HCT116 (cell line): ENCODE results near the gene IQCH. TPM values are rescaled to one million over a fixed set of nuclear protein-coding genes. Genes with fewer than 3 reads are reported as not detected.

Experiments
- ATAC-seq: fragments of 200-7000 bp; cut with Tn5 transposase; 2 replicates; pipeline ENCODE4 v1.9.1; 2020; ENCODE audit warnings: mild to moderate bottlenecking, moderate library complexity
- BruUV-seq: library from RNA; stranded (reverse); fragments of 400-500 nt; replicated peaks from 2 replicates; lab custom pipeline; 2021; lab: Mats Ljungman, UMichigan
- CTCF ChIA-PET: fragments of 300-600 bp; sonication (Branson Sonifier 250); formaldehyde crosslinking; loops from one replicate; lab custom pipeline; 2021; ENCODE audit warnings: antibody characterized with exemption; lab: Charles Lee
- POLR2A ChIA-PET: fragments of 300-600, 350-600 bp; sonication (Branson Sonifier 250); formaldehyde crosslinking; loops from one replicate; lab custom pipeline; 2021; ENCODE audit warnings: antibody characterized with exemption; lab: Charles Lee
- RAD21 ChIA-PET, 2 experiments: fragments of 300-600 bp; sonication (Branson Sonifier 250); formaldehyde crosslinking; loops; one replicate each; lab custom pipeline; 2023; ENCODE audit warnings: low total read pairs in 2 of 2; ENCODE audit not compliant: uncharacterized antibody in 2 of 2, unreplicated experiment in 2 of 2, low non-redundant PET in 1 of 2; lab: Charles Lee
- DNase-seq: peaks from one replicate; pipeline ENCODE4 v3.0.0-alpha.2; 2010; ENCODE audit warnings: low read depth, low spot score
- H2AFZ ChIP-seq: fragments of 200-600 bp; shearing (Covaris generic), sonication (generic); 2 replicates; pipeline ENCODE4 v1.6.1; 2017; ENCODE audit warnings: low read depth, mixed run types, mixed read lengths, antibody characterized with exemption, low read length; ENCODE audit not compliant: poor library complexity, severe bottlenecking
- H3K27ac ChIP-seq: 2 replicates; pipeline ENCODE4 v1.5.1; 2012; ENCODE audit warnings: low read depth, low read length
- H3K27me3 ChIP-seq: fragments of 200-600 bp; sonication (generic); 2 replicates; pipeline ENCODE4 v1.6.1; 2016; ENCODE audit warnings: mixed run types, low read length, mixed read lengths; ENCODE audit not compliant: insufficient read depth
- H3K36me3 ChIP-seq, 2 experiments: fragments of 200-500 bp in 1 of 2; fragments of 200-600 bp in 1 of 2; sonication (Bioruptor generic) in 1 of 2; sonication (generic) in 1 of 2; 2 replicates each; pipeline versions ENCODE4 v1.5.1 to v1.6.1; 2014 to 2016; ENCODE audit warnings: low read length in 2 of 2, inconsistent platforms in 1 of 2, mixed read lengths in 1 of 2, mixed run types in 1 of 2; ENCODE audit not compliant: insufficient read depth in 2 of 2, control insufficient read depth in 1 of 2
- H3K4me1 ChIP-seq, 2 experiments: fragments of 200-600 bp in 1 of 2; sonication (generic) in 1 of 2; 2 replicates each; pipeline versions ENCODE4 v1.5.1 to v1.6.1; 2012 to 2017; ENCODE audit warnings: low read length in 2 of 2, inconsistent platforms in 1 of 2, mild to moderate bottlenecking in 1 of 2, mixed read lengths in 1 of 2, mixed run types in 1 of 2, moderate library complexity in 1 of 2; ENCODE audit not compliant: insufficient read depth in 2 of 2, control insufficient read depth in 1 of 2
- H3K4me2 ChIP-seq: fragments of 200-600 bp; sonication (generic); 2 replicates; pipeline ENCODE4 v1.6.1; 2017; ENCODE audit warnings: mixed run types, low read length, mixed read lengths
- H3K4me3 ChIP-seq, 2 experiments: fragments of 200-600 bp in 1 of 2; sonication (generic) in 1 of 2; replicated peaks in 1 of 2; 2 replicates each; pipeline ENCODE4 v1.5.1; 2011 to 2016; ENCODE audit warnings: low read length in 2 of 2, control low read depth in 1 of 2, low read depth in 1 of 2, mild to moderate bottlenecking in 1 of 2, mixed read lengths in 1 of 2, mixed run types in 1 of 2
- H3K79me2 ChIP-seq: fragments of 200-600 bp; sonication (generic); 2 replicates; pipeline ENCODE4 v1.6.1; 2017; ENCODE audit warnings: mild to moderate bottlenecking, mixed run types, low read length, moderate library complexity, mixed read lengths; ENCODE audit not compliant: insufficient read depth
- H3K9ac ChIP-seq: fragments of 200-600 bp; sonication (generic); 2 replicates; pipeline ENCODE4 v1.6.1; 2016; ENCODE audit warnings: low read length, mixed read lengths
- H3K9me2 ChIP-seq: fragments of 200-600 bp; sonication (generic), shearing (Covaris generic); 2 replicates; pipeline ENCODE4 v1.6.1; 2017; ENCODE audit warnings: mixed run types, mild to moderate bottlenecking, moderate library complexity; ENCODE audit not compliant: insufficient read depth
- H3K9me3 ChIP-seq, 2 experiments: fragments of 200-500 bp in 1 of 2; fragments of 200-600 bp in 1 of 2; sonication (Bioruptor generic) in 1 of 2; sonication (generic) in 1 of 2; 2 replicates each; pipeline ENCODE4 v1.6.1; 2014 to 2017; ENCODE audit warnings: low read length in 2 of 2, mixed read lengths in 2 of 2, inconsistent platforms in 1 of 2, low read depth in 1 of 2, mild to moderate bottlenecking in 1 of 2, mixed run types in 1 of 2, moderate library complexity in 1 of 2; ENCODE audit not compliant: control insufficient read depth in 1 of 2, insufficient read depth in 1 of 2
- H4K20me1 ChIP-seq: fragments of 200-600 bp; sonication (generic), shearing (Covaris generic); 2 replicates; pipeline ENCODE4 v1.6.1; 2017; ENCODE audit warnings: mixed run types, mild to moderate bottlenecking, moderate library complexity; ENCODE audit not compliant: insufficient read depth
- CEBPB ChIP-seq: IDR thresholded peaks from 2 replicates; pipeline ENCODE4 v1.6.1; 2012; ENCODE audit warnings: low read depth
- EGR1 ChIP-seq: IDR thresholded peaks from 2 replicates; pipeline ENCODE4 v1.6.1; 2012; ENCODE audit warnings: low read depth
- EZH2 ChIP-seq: fragments of 200-600 bp; sonication (generic); IDR thresholded peaks from 2 replicates; pipeline ENCODE4 v1.6.1; 2017; ENCODE audit warnings: antibody characterized with exemption, mixed run types
- RAD21 ChIP-seq: IDR thresholded peaks from 2 replicates; pipeline ENCODE4 v1.6.1; 2012; ENCODE audit warnings: low read depth, mild to moderate bottlenecking
- SIN3A ChIP-seq: IDR thresholded peaks from 2 replicates; pipeline ENCODE4 v1.6.1; 2012; ENCODE audit warnings: low read depth
- SP1 ChIP-seq: IDR thresholded peaks from 2 replicates; pipeline ENCODE4 v1.6.1; 2012; ENCODE audit warnings: low read depth
- SRF ChIP-seq: IDR thresholded peaks from 2 replicates; pipeline ENCODE4 v1.6.1; 2012; ENCODE audit warnings: low read depth
- TCF7L2 ChIP-seq: IDR thresholded peaks from 2 replicates; pipeline ENCODE4 v1.7.0; 2011; ENCODE audit warnings: borderline replicate concordance, inconsistent platforms; ENCODE audit not compliant: insufficient read depth, insufficient read length; ENCODE audit errors: extremely low read depth
- YY1 ChIP-seq: IDR thresholded peaks from 2 replicates; pipeline ENCODE4 v1.6.1; 2011; ENCODE audit warnings: low read length, low read depth, moderate library complexity, mild to moderate bottlenecking; ENCODE audit not compliant: insufficient replicate concordance; ENCODE audit errors: extremely low read depth
- ZNF274 ChIP-seq: fragments of 200-500 bp; sonication (Bioruptor generic); IDR thresholded peaks from 2 replicates; pipeline ENCODE4 v1.6.1; 2014; ENCODE audit warnings: mild to moderate bottlenecking, low read depth, low read length, inconsistent platforms
- intact Hi-C: fragments of 100-400 bp; cut with micrococcal nuclease; formaldehyde crosslinking; loops from 2 replicates; pipeline ENCODE4 v1.10.0; 2022
- total RNA-seq: library from RNA; stranded (reverse); gene quantifications from one replicate; pipeline ENCODE4 v1.2.1, GENCODE V29; 2021; ENCODE audit not compliant: unreplicated experiment
- TF ChIP-seq, protein P1 (sequence below), 3 experiments: fragments of 200-600 bp in 1 of 3; sonication (generic) in 1 of 3; IDR thresholded peaks in 2 of 3; conservative IDR thresholded peaks in 1 of 3; 2 replicates each; pipeline ENCODE4 v1.5.1; 2012 to 2017; ENCODE audit warnings: low read depth in 2 of 3, low read length in 2 of 3, antibody characterized with exemption in 1 of 3, borderline replicate concordance in 1 of 3, control low read depth in 1 of 3, mild to moderate bottlenecking in 1 of 3, mixed read lengths in 1 of 3, mixed run types in 1 of 3, moderate library complexity in 1 of 3; ENCODE audit not compliant: insufficient read depth in 1 of 3
- TF ChIP-seq, protein P2 (sequence below): IDR thresholded peaks from 2 replicates; pipeline ENCODE4 v1.6.1; 2011; ENCODE audit warnings: mild to moderate bottlenecking, low read length, moderate library complexity; ENCODE audit not compliant: insufficient replicate concordance; ENCODE audit errors: extremely low read depth

IQCH gene
- total RNA-seq, 1 experiment from 2014 or later, result 4.6 TPM

DNA sequence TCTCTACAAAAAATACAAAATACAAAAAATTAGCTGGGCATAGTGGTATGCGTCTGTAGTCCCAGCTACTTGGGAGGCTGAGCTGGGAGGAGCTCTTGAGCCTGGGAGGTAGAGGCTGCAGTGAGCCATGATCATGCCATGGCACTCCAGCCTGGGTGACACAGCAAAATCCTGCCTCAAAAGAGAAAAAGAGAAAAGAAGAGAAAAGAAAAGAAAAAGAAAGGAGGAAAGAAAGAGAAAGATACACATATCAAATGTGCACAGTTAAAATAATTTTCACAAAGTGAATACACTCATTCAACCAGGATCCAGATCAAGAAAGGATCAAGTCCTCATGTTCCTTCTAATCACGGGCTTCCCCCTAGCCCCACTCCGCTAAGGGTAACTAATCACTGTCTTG lies 260.5 kb downstream of the IQCH start:
- no peaks in the 10 kb centered on the region for H3K27me3 ChIP-seq
- no TSS peak for BruUV-seq
- no peak overlapping the region for H3K9ac ChIP-seq
- intact Hi-C loops, result no loop called here
- POLR2A ChIA-PET, result no interaction called here
- no peaks in the 10 kb centered on the region for H4K20me1 ChIP-seq
- CTCF ChIA-PET, result no interaction called here
- H3K9me3 ChIP-seq, result no peaks in the 10 kb centered on the region
- H3K4me1 ChIP-seq, result peaks cover under 1 to 4% of the 10 kb centered on the region in 2 experiments; a peak in 2 of 4 replicates
- no peak overlapping the region for H3K4me3 ChIP-seq
- H3K27ac ChIP-seq, result no peak overlapping the region
- H2AFZ ChIP-seq, result no peak overlapping the region
- ATAC-seq (no peak), DNase-seq (no peak)
- no peak overlapping the region for H3K4me2 ChIP-seq
- H3K36me3 ChIP-seq, result 0 out of 4 replicates have a peak, but pooled peaks cover 0 to 2% of the 10 kb centered on the region in 2 experiments
- RAD21 ChIA-PET, result no interaction called here
- TF ChIP-seq SIN3A (no peak), EZH2 (no peak), YY1 (no peak), SP1 (no peak)
- TF ChIP-seq, protein P1, sequence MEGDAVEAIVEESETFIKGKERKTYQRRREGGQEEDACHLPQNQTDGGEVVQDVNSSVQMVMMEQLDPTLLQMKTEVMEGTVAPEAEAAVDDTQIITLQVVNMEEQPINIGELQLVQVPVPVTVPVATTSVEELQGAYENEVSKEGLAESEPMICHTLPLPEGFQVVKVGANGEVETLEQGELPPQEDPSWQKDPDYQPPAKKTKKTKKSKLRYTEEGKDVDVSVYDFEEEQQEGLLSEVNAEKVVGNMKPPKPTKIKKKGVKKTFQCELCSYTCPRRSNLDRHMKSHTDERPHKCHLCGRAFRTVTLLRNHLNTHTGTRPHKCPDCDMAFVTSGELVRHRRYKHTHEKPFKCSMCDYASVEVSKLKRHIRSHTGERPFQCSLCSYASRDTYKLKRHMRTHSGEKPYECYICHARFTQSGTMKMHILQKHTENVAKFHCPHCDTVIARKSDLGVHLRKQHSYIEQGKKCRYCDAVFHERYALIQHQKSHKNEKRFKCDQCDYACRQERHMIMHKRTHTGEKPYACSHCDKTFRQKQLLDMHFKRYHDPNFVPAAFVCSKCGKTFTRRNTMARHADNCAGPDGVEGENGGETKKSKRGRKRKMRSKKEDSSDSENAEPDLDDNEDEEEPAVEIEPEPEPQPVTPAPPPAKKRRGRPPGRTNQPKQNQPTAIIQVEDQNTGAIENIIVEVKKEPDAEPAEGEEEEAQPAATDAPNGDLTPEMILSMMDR (IDR thresholded peaks at IDR 0.05 in 2 of 3, conservative IDR thresholded peaks at IDR 0.05 in 1 of 3; ENCODE audit: borderline replicate concordance in 1 of 3, insufficient read depth in 1 of 3, low read depth in 2 of 3, low read length in 2 of 3), result no peak
- H3K79me2 ChIP-seq, result no peaks in the 10 kb centered on the region
- no peaks in the 10 kb centered on the region for H3K9me2 ChIP-seq

DNA sequence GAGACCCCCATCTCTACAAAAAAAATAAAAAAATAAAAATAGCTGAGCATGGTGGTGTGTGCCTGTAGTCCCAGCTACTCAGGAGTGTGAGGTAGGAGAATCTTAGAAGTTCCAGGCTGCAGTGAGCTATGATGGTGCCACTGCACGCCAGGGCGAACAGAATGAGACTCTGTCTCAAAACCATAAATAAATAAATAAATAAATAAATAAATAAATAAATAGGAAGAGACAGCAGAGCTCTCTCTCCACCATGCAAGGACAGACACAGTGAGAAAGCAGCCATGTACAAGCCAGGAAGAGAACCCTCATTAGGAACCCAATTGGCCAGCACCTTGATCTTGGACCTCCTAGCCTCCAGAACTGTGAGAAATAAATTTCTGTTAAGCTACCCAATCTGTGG lies 261.0 kb downstream of the IQCH start:
- BruUV-seq, result no TSS peak
- intact Hi-C loops, result no loop called here
- ATAC-seq (no peak), DNase-seq (no peak)
- Histone ChIP-seq H3K27me3 (no peaks in the 10 kb centered on the region), H3K27ac (no peak overlapping the region), H3K9me2 (no peaks in the 10 kb centered on the region), H4K20me1 (no peaks in the 10 kb centered on the region), H3K4me1 (peaks cover 4 to 5% of the 10 kb centered on the region in 2 experiments; a peak in 2 of 4 replicates), H3K4me2 (no peak overlapping the region), H3K9ac (no peak overlapping the region), H2AFZ (no peak overlapping the region), H3K9me3 (no peaks in the 10 kb centered on the region), H3K79me2 (no peaks in the 10 kb centered on the region), H3K4me3 (no peak overlapping the region), H3K36me3 (0 out of 4 replicates have a peak, but pooled peaks cover 0 to 2% of the 10 kb centered on the region in 2 experiments)
- CTCF ChIA-PET, result no interaction called here
- RAD21 ChIA-PET, result no interaction called here
- POLR2A ChIA-PET, result no interaction called here
- TF ChIP-seq TCF7L2 (no peak), ZNF274 (no peak), SRF (no peak), YY1 (no peak), RAD21 (no peak), SIN3A (no peak), CEBPB (no peak), EGR1 (no peak)
- TF ChIP-seq, protein P2, sequence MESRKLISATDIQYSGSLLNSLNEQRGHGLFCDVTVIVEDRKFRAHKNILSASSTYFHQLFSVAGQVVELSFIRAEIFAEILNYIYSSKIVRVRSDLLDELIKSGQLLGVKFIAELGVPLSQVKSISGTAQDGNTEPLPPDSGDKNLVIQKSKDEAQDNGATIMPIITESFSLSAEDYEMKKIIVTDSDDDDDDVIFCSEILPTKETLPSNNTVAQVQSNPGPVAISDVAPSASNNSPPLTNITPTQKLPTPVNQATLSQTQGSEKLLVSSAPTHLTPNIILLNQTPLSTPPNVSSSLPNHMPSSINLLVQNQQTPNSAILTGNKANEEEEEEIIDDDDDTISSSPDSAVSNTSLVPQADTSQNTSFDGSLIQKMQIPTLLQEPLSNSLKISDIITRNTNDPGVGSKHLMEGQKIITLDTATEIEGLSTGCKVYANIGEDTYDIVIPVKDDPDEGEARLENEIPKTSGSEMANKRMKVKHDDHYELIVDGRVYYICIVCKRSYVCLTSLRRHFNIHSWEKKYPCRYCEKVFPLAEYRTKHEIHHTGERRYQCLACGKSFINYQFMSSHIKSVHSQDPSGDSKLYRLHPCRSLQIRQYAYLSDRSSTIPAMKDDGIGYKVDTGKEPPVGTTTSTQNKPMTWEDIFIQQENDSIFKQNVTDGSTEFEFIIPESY, result no peak
